Right renal pelvis (tissue), 4 donors: ENCODE data around the gene MEGF11. TPM values are rescaled to one million over a fixed set of nuclear protein-coding genes. Genes with fewer than 3 reads are reported as not detected.

Experiments
- DNase-seq, 4 donors: peaks; one replicate each; pipeline ENCODE4 v3.0.0-alpha.2; 2013; ENCODE audit warnings: low read depth in 4 of 4, low spot score in 3 of 4, missing footprints in 1 of 4
- polyA plus RNA-seq, 4 donors: library from polyadenylated mRNA; unstranded; fragments of 120-200 nt; gene quantifications; one replicate each; pipeline ENCODE4 v1.2.1, GENCODE V29; 2013; ENCODE audit not compliant: insufficient read length in 4 of 4

The MEGF11 gene
- polyA plus RNA-seq, 4 donors, result 2.2 to 3.8 (median 2.6) TPM

GRCh38 chr15:66101715-66102395 is 151.7 kb downstream of the MEGF11 start:
- no peak for DNase-seq

GRCh38 chr15:66100761-66101160 is 152.8 kb downstream of the MEGF11 start:
- DNase-seq, result no peak

- no peak for DNase-seq
Measured at GRCh38 chr15:66099950-66100671, 153.4 kb downstream of the MEGF11 start.

GRCh38 chr15:66098022-66098363 is 155.6 kb downstream of the MEGF11 start:
- DNase-seq, result no peak

- no peak for DNase-seq
Measured at GRCh38 chr15:66097151-66098021, 156.2 kb downstream of the MEGF11 start.

GRCh38 chr15:66096688-66097058 is 156.9 kb downstream of the MEGF11 start:
- DNase-seq, result no peak

- no peak for DNase-seq
Measured at GRCh38 chr15:66095871-66096687, 157.5 kb downstream of the MEGF11 start.

GRCh38 chr15:66094331-66094730 is 159.2 kb downstream of the MEGF11 start:
- DNase-seq, result no peak

- no peak for DNase-seq
Measured at GRCh38 chr15:66092053-66093016, 161.2 kb downstream of the MEGF11 start.

- DNase-seq, result no peak
Measured at GRCh38 chr15:66089509-66089908, 164.0 kb downstream of the MEGF11 start.

- no peak for DNase-seq
Measured at GRCh38 chr15:66089049-66089448, 164.5 kb downstream of the MEGF11 start.

GRCh38 chr15:66085128-66085527 is 168.4 kb downstream of the MEGF11 start:
- no peak for DNase-seq

- DNase-seq, result no peak
Measured at GRCh38 chr15:66084704-66085103, 168.8 kb downstream of the MEGF11 start.

GRCh38 chr15:66080717-66081398 is 172.7 kb downstream of the MEGF11 start:
- no peak for DNase-seq

GRCh38 chr15:66078929-66079275 is 174.6 kb downstream of the MEGF11 start:
- DNase-seq, result no peak

GRCh38 chr15:66078196-66078928 is 175.2 kb downstream of the MEGF11 start:
- DNase-seq, result no peak

GRCh38 chr15:66077320-66077663 is 176.3 kb downstream of the MEGF11 start:
- DNase-seq, result no peak

GRCh38 chr15:66076591-66077319 is 176.8 kb downstream of the MEGF11 start:
- no peak for DNase-seq
